CD4-positive, CD25-positive, alpha-beta regulatory T cell (primary cell): Measurements from ENCODE around the gene PCDH12. TPM values are rescaled to one million over a fixed set of nuclear protein-coding genes. Genes with fewer than 3 reads are reported as not detected.

Experiments
- ATAC-seq, 2 donors: fragments of 150-1000 bp; cut with Tn5 transposase; one replicate each; pipeline ENCODE4 v1.10.0; 2021; ENCODE audit warnings: low read depth in 2 of 2, moderate number of reproducible peaks in 2 of 2, moderate library complexity in 1 of 2
- DNase-seq, 3 donors: peaks; one replicate each; pipeline versions ENCODE4 v3.0.0 to v3.0.0-alpha.2; 2012 to 2022; ENCODE audit warnings: mixed read lengths in 1 of 3
- H3K27ac ChIP-seq: one replicate; pipeline ENCODE4 v1.7.0; 2013; ENCODE audit warnings: mild to moderate bottlenecking, low read length; ENCODE audit not compliant: insufficient read depth, poor library complexity, severe bottlenecking
- H3K27me3 ChIP-seq: one replicate; pipeline ENCODE4 v1.7.0; 2013; ENCODE audit warnings: low read length; ENCODE audit not compliant: control insufficient read depth, insufficient read depth
- H3K36me3 ChIP-seq: one replicate; pipeline ENCODE4 v1.7.0; 2013; ENCODE audit warnings: mild to moderate bottlenecking, low read length, moderate library complexity; ENCODE audit not compliant: control insufficient read depth, insufficient read depth
- H3K4me1 ChIP-seq: 2 replicates; pipeline ENCODE4 v1.7.0; 2013; ENCODE audit warnings: mild to moderate bottlenecking, low read length; ENCODE audit not compliant: insufficient read depth, control insufficient read depth, poor library complexity, severe bottlenecking
- H3K4me3 ChIP-seq: one replicate; pipeline ENCODE4 v1.7.0; 2013; ENCODE audit warnings: low read depth, mild to moderate bottlenecking, low read length, moderate library complexity
- H3K9me3 ChIP-seq, 2 experiments: 1 replicate in 1 of 2; 2 replicates in 1 of 2; pipeline ENCODE4 v1.7.0; 2013; ENCODE audit warnings: low read length in 2 of 2, mild to moderate bottlenecking in 1 of 2, moderate library complexity in 1 of 2; ENCODE audit not compliant: control insufficient read depth in 2 of 2
- H3K27ac Mint-ChIP-seq, 3 donors: one replicate each; pipeline ENCODE4 v1.8.0; 2020 to 2022; ENCODE audit warnings: mild to moderate bottlenecking in 3 of 3, mixed read lengths in 3 of 3, moderate library complexity in 2 of 3
- H3K27me3 Mint-ChIP-seq: one replicate; pipeline ENCODE4 v1.8.0; 2022; ENCODE audit warnings: mild to moderate bottlenecking, mixed read lengths
- H3K36me3 Mint-ChIP-seq: one replicate; pipeline ENCODE4 v1.8.0; 2020; ENCODE audit warnings: mixed read lengths
- H3K4me1 Mint-ChIP-seq, 4 donors: one replicate each; pipeline ENCODE4 v1.8.0; 2020 to 2022; ENCODE audit warnings: mixed read lengths in 4 of 4, mild to moderate bottlenecking in 1 of 4
- H3K4me3 Mint-ChIP-seq, 4 donors: one replicate each; pipeline ENCODE4 v1.8.0; 2020 to 2022; ENCODE audit warnings: mild to moderate bottlenecking in 4 of 4, mixed read lengths in 4 of 4, moderate library complexity in 3 of 4
- H3K9me3 Mint-ChIP-seq, 7 donors: one replicate each; pipeline ENCODE4 v1.8.0; 2020 to 2022; ENCODE audit warnings: mixed read lengths in 7 of 7, mild to moderate bottlenecking in 3 of 7, moderate library complexity in 2 of 7
- polyA plus RNA-seq, 4 donors: library from polyadenylated mRNA; unstranded; fragments of 300-500 nt; fragmentation: Illumina TruSeq; gene quantifications; one replicate each; pipeline ENCODE4 v1.2.3, GENCODE V29; 2021
- total RNA-seq: library from RNA; stranded (reverse); gene quantifications from one replicate; pipeline ENCODE4 v1.2.3, GENCODE V29; 2022

The PCDH12 gene
- total and polyA plus RNA-seq, 5 donors from 2014 or later: 0.12 to 0.33 (median 0.20) TPM; not detected in 1

- H3K4me1 ChIP-seq: no peaks in the 10 kb centered on the region
- H3K4me3 ChIP-seq: no peak overlapping the region
- no peaks in the 10 kb centered on the region for H3K9me3 Mint-ChIP-seq
- no peaks in the 10 kb centered on the region for H3K36me3 ChIP-seq
- H3K4me3 Mint-ChIP-seq: no peak overlapping the region
- ATAC-seq (no peak), DNase-seq (no peak)
- peaks cover 14% of the 10 kb centered on the region for H3K36me3 Mint-ChIP-seq
- H3K27me3 ChIP-seq: no peaks in the 10 kb centered on the region
- H3K27ac ChIP-seq: no peak overlapping the region
- no peaks in the 10 kb centered on the region for H3K9me3 ChIP-seq
- H3K27ac Mint-ChIP-seq: peak overlapping the region in 1 of 3 donors; percentile 15
- H3K27me3 Mint-ChIP-seq: no peaks in the 10 kb centered on the region
- peaks cover 0 to 16% (median 2%) of the 10 kb centered on the region in 4 donors for H3K4me1 Mint-ChIP-seq
These were observed 6.0 kb downstream of the PCDH12 start for GRCh38 chr5:141952020-141952419.

GRCh38 chr5:141951332-141951781, 6.6 kb downstream of the PCDH12 start:
- ATAC-seq (peak; percentile 43 to 58), DNase-seq (peak in 1 of 3 donors; percentile 37)
- H3K36me3 ChIP-seq: no peaks in the 10 kb centered on the region
- Mint-ChIP-seq H3K9me3 (no peaks in the 10 kb centered on the region), H3K36me3 (peaks cover 12% of the 10 kb centered on the region), H3K27ac (no peak overlapping the region), H3K4me1 (peaks cover 0 to 13% (median 2%) of the 10 kb centered on the region in 4 donors), H3K27me3 (no peaks in the 10 kb centered on the region), H3K4me3 (no peak overlapping the region)
- no peak overlapping the region for H3K4me3 ChIP-seq
- H3K27ac ChIP-seq: no peak overlapping the region
- no peaks in the 10 kb centered on the region for H3K4me1 ChIP-seq
- no peaks in the 10 kb centered on the region for H3K27me3 ChIP-seq
- H3K9me3 ChIP-seq: no peaks in the 10 kb centered on the region

- no peak overlapping the region for H3K4me3 Mint-ChIP-seq
- Histone ChIP-seq H3K27ac (no peak overlapping the region), H3K4me3 (no peak overlapping the region), H3K9me3 (no peaks in the 10 kb centered on the region), H3K36me3 (no peaks in the 10 kb centered on the region), H3K27me3 (no peaks in the 10 kb centered on the region), H3K4me1 (no peaks in the 10 kb centered on the region)
- no peaks in the 10 kb centered on the region for H3K9me3 Mint-ChIP-seq
- H3K36me3 Mint-ChIP-seq: peaks cover 11% of the 10 kb centered on the region
- no peak for ATAC-seq
- no peaks in the 10 kb centered on the region for H3K27me3 Mint-ChIP-seq
- DNase-seq: no peak
- H3K4me1 Mint-ChIP-seq: peaks cover 0 to 13% (median 2%) of the 10 kb centered on the region in 4 donors
- H3K27ac Mint-ChIP-seq: no peak overlapping the region
These were observed 7.6 kb downstream of the PCDH12 start for GRCh38 chr5:141950207-141951005.

DNA sequence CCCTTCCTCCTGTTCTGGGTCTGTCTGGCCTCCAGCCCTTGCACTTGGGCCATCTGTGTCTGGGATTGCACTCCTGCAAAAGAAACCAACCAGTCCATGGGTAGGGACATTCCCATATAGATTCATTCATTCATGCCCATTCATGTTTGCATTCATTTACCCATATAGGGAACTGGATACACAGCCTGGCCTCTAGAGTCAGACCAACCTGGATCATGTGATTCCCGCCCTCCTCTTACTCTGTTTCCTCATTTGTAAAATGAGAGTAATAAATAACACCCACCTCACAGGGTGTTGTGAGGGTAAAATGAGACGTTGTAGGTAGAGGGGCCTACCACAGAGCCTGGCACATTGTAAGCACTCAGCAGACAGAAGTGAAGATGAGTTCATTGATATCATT, 8.5 kb downstream of the PCDH12 start:
- Histone ChIP-seq H3K4me1 (no peaks in the 10 kb centered on the region), H3K27ac (no peak overlapping the region), H3K9me3 (no peaks in the 10 kb centered on the region), H3K36me3 (no peaks in the 10 kb centered on the region), H3K4me3 (no peak overlapping the region), H3K27me3 (no peaks in the 10 kb centered on the region)
- Mint-ChIP-seq H3K36me3 (peaks cover 9% of the 10 kb centered on the region), H3K27ac (peak overlapping the region in 2 of 3 donors; percentile 48 to 52), H3K4me1 (peaks cover 0 to 13% (median 1%) of the 10 kb centered on the region in 4 donors), H3K4me3 (no peak overlapping the region), H3K9me3 (no peaks in the 10 kb centered on the region), H3K27me3 (no peaks in the 10 kb centered on the region)
- DNase-seq (no peak), ATAC-seq (no peak)

DNA sequence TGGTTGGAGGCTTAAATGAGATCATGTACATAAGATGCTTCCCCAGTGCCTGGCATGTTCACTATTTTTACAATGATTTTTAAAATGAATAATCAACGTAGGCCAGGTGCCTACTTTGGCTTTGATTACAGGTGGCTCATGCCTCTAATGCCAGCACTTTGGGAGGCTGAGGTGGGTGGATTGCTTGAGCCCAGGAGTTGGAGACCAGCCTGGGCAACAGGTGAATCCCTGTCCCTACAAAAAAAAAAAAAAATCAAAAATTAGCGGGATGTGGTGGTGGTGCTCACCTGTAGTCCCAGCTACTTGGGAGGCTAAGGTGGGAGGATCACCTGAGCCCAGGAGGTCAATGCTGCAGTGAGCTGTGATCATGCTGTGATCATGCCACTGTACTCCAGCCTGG, 9.2 kb downstream of the PCDH12 start:
- no peaks in the 10 kb centered on the region for H3K9me3 ChIP-seq
- Mint-ChIP-seq H3K4me1 (peaks cover 0 to 13% (median under 1%) of the 10 kb centered on the region in 4 donors), H3K4me3 (no peak overlapping the region), H3K36me3 (peaks cover 4% of the 10 kb centered on the region), H3K27ac (peak overlapping the region in 1 of 3 donors; percentile 42), H3K9me3 (no peaks in the 10 kb centered on the region), H3K27me3 (no peaks in the 10 kb centered on the region)
- no peak overlapping the region for H3K27ac ChIP-seq
- no peak for ATAC-seq
- H3K36me3 ChIP-seq: no peaks in the 10 kb centered on the region
- H3K4me1 ChIP-seq: no peaks in the 10 kb centered on the region
- no peaks in the 10 kb centered on the region for H3K27me3 ChIP-seq
- H3K4me3 ChIP-seq: no peak overlapping the region
- no peak for DNase-seq

GRCh38 chr5:141947316-141947715, 10.7 kb downstream of the PCDH12 start:
- H3K27me3 ChIP-seq: no peaks in the 10 kb centered on the region
- no peak overlapping the region for H3K27ac Mint-ChIP-seq
- H3K4me3 ChIP-seq: no peak overlapping the region
- DNase-seq (no peak), ATAC-seq (no peak)
- no peaks in the 10 kb centered on the region for H3K9me3 Mint-ChIP-seq
- H3K4me3 Mint-ChIP-seq: no peak overlapping the region
- no peak overlapping the region for H3K27ac ChIP-seq
- H3K27me3 Mint-ChIP-seq: no peaks in the 10 kb centered on the region
- H3K36me3 Mint-ChIP-seq: no peaks in the 10 kb centered on the region
- H3K4me1 ChIP-seq: no peaks in the 10 kb centered on the region
- no peaks in the 10 kb centered on the region for H3K36me3 ChIP-seq
- H3K4me1 Mint-ChIP-seq: peaks cover 0 to 9% (median 6%) of the 10 kb centered on the region in 4 donors
- no peaks in the 10 kb centered on the region for H3K9me3 ChIP-seq

GRCh38 chr5:141945511-141946051, 12.4 kb downstream of the PCDH12 start:
- no peaks in the 10 kb centered on the region for H3K9me3 ChIP-seq
- DNase-seq (no peak), ATAC-seq (no peak)
- peaks cover 5% of the 10 kb centered on the region for H3K36me3 ChIP-seq
- Mint-ChIP-seq H3K27me3 (no peaks in the 10 kb centered on the region), H3K27ac (no peak overlapping the region), H3K4me1 (peaks cover 0 to 5% (median 2%) of the 10 kb centered on the region in 4 donors), H3K36me3 (peaks cover under 1% of the 10 kb centered on the region), H3K4me3 (no peak overlapping the region), H3K9me3 (no peaks in the 10 kb centered on the region)
- no peaks in the 10 kb centered on the region for H3K27me3 ChIP-seq
- no peak overlapping the region for H3K27ac ChIP-seq
- H3K4me3 ChIP-seq: no peak overlapping the region
- no peaks in the 10 kb centered on the region for H3K4me1 ChIP-seq
